HepG2 (cell line): ENCODE results near the gene TP53TG5. TPM values are rescaled to one million over a fixed set of nuclear protein-coding genes. Genes with fewer than 3 reads are reported as not detected.

ENCODE experiments used
- CCAR2 ChIP-seq: fragments of 200-400 bp; formaldehyde crosslinking; optimal IDR thresholded peaks from 2 replicates; pipeline ENCODE3; 2018; ENCODE audit warnings: low read depth, mild to moderate bottlenecking, low read length, moderate library complexity
- ERF ChIP-seq: IDR thresholded peaks from 2 replicates; pipeline ENCODE4 v1.6.1; 2018; ENCODE audit warnings: missing biosample characterization, missing genetic modification reagents
- FLYWCH1 ChIP-seq: sonication (generic); formaldehyde crosslinking; IDR thresholded peaks from 2 replicates; pipeline ENCODE4 v1.8.1; 2023; ENCODE audit warnings: mild to moderate bottlenecking, missing genetic modification reagents
- JARID2 ChIP-seq: sonication (generic); formaldehyde crosslinking; IDR thresholded peaks from 2 replicates; pipeline ENCODE4 v1.8.1; 2023; ENCODE audit warnings: missing genetic modification reagents, inconsistent platforms; ENCODE audit not compliant: insufficient replicate concordance
- KDM6A ChIP-seq: IDR thresholded peaks from 2 replicates; pipeline ENCODE4 v1.6.1; 2016; ENCODE audit warnings: low read depth
- KLF15 ChIP-seq: sonication (generic); formaldehyde crosslinking; IDR thresholded peaks from 2 replicates; pipeline ENCODE4 v1.8.1; 2023; ENCODE audit warnings: borderline replicate concordance, mild to moderate bottlenecking, inconsistent platforms, missing genetic modification reagents, mixed read lengths
- KLF16 ChIP-seq, 2 experiments: sonication (generic) in 1 of 2; formaldehyde crosslinking in 1 of 2; IDR thresholded peaks; 2 replicates each; pipeline versions ENCODE4 v1.6.1 to v1.8.0; 2016 to 2023; ENCODE audit warnings: missing genetic modification reagents in 2 of 2, missing compliant biosample characterization in 1 of 2
- MEF2D ChIP-seq: sonication (generic); formaldehyde crosslinking; IDR thresholded peaks from 2 replicates; pipeline ENCODE4 v1.5.1; 2020; ENCODE audit warnings: mild to moderate bottlenecking, missing genetic modification reagents
- MTA1 ChIP-seq: sonication (generic); formaldehyde crosslinking; IDR thresholded peaks from 2 replicates; pipeline ENCODE4 v1.4.0; 2020; ENCODE audit warnings: missing genetic modification reagents, mild to moderate bottlenecking, borderline replicate concordance
- NFE2L1 ChIP-seq: sonication (generic); formaldehyde crosslinking; IDR thresholded peaks from 2 replicates; pipeline ENCODE4 v1.4.0; 2020; ENCODE audit warnings: missing genetic modification reagents, mild to moderate bottlenecking, borderline replicate concordance
- TOE1 ChIP-seq: sonication (generic); formaldehyde crosslinking; IDR thresholded peaks from 2 replicates; pipeline ENCODE4 v1.4.0; 2020; ENCODE audit warnings: mild to moderate bottlenecking, missing genetic modification reagents
- TOPORS ChIP-seq: sonication (generic); formaldehyde crosslinking; IDR thresholded peaks from 2 replicates; pipeline ENCODE4 v1.8.0; 2023; ENCODE audit warnings: mild to moderate bottlenecking, missing genetic modification reagents
- WIZ ChIP-seq: sonication (generic); formaldehyde crosslinking; IDR thresholded peaks from 2 replicates; pipeline ENCODE4 v1.5.1; 2020; ENCODE audit warnings: mild to moderate bottlenecking, missing genetic modification reagents
- ZFP90 ChIP-seq: sonication (generic); formaldehyde crosslinking; IDR thresholded peaks from 2 replicates; pipeline ENCODE4 v1.8.0; 2022; ENCODE audit warnings: missing genetic modification reagents, mild to moderate bottlenecking, inconsistent platforms, borderline replicate concordance
- ZNF20 ChIP-seq: sonication (generic); formaldehyde crosslinking; IDR thresholded peaks from 2 replicates; pipeline ENCODE4 v1.4.0; 2020; ENCODE audit warnings: mild to moderate bottlenecking, moderate library complexity, missing genetic modification reagents
- ZNF367 ChIP-seq: sonication (generic); formaldehyde crosslinking; IDR thresholded peaks from 2 replicates; pipeline ENCODE4 v1.4.0; 2020; ENCODE audit warnings: missing genetic modification reagents, borderline replicate concordance
- ZNF432 ChIP-seq: sonication (generic); formaldehyde crosslinking; IDR thresholded peaks from 2 replicates; pipeline ENCODE4 v1.5.0; 2020; ENCODE audit warnings: missing genetic modification reagents, mild to moderate bottlenecking, borderline replicate concordance
- ZNF556 ChIP-seq: sonication (generic); formaldehyde crosslinking; IDR thresholded peaks from 2 replicates; pipeline ENCODE4 v1.4.0; 2020; ENCODE audit warnings: mild to moderate bottlenecking, missing genetic modification reagents, borderline replicate concordance
- ZNF782 ChIP-seq: sonication (generic); formaldehyde crosslinking; IDR thresholded peaks from 2 replicates; pipeline ENCODE4 v1.4.0; 2020; ENCODE audit warnings: missing genetic modification reagents, mild to moderate bottlenecking, borderline replicate concordance
- polyA plus RNA-seq, 8 experiments: library from polyadenylated mRNA; depleted of rRNA in 3 of 8; stranded (reverse) in 7 of 8; unstranded in 1 of 8; fragments of >200 nt; fragmentation: Illumina TruSeq in 4 of 8; extraction: Trizol in 4 of 8; gene quantifications; 2 replicates each; pipeline versions ENCODE4 v1.2.1 to v1.2.3, GENCODE V29; 2011 to 2016; ENCODE audit warnings: low read depth in 4 of 8, missing spikeins in 1 of 8, mixed read lengths in 1 of 8; ENCODE audit not compliant: insufficient read depth in 1 of 8
- total RNA-seq, 5 experiments: library from RNA; depleted of rRNA; stranded (reverse); fragments of >200 nt; fragmentation: Illumina TruSeq; extraction: Trizol; gene quantifications; 2 replicates each; pipeline ENCODE4 v1.2.3, GENCODE V29; 2016; ENCODE audit warnings: low read depth in 1 of 5
- TF ChIP-seq, protein P1 (sequence below): sonication (generic); formaldehyde crosslinking; IDR thresholded peaks from 2 replicates; pipeline ENCODE4 v1.4.0; 2020; ENCODE audit warnings: mild to moderate bottlenecking, missing genetic modification reagents
- TF ChIP-seq, protein P2 (sequence below): sonication (generic); formaldehyde crosslinking; IDR thresholded peaks from 2 replicates; pipeline ENCODE4 v1.4.0; 2020; ENCODE audit warnings: missing genetic modification reagents, mild to moderate bottlenecking, borderline replicate concordance
- TF ChIP-seq, protein P3 (sequence below): sonication (generic); formaldehyde crosslinking; IDR thresholded peaks from 2 replicates; pipeline ENCODE4 v1.4.0; 2020; ENCODE audit warnings: missing genetic modification reagents

TP53TG5 gene
- total and polyA plus RNA-seq, 2 of the 13 experiments (the other 11 are each of a cell fraction or from before 2014, with no cell fraction given) = 0.11 TPM; not detected in 1

DNA sequence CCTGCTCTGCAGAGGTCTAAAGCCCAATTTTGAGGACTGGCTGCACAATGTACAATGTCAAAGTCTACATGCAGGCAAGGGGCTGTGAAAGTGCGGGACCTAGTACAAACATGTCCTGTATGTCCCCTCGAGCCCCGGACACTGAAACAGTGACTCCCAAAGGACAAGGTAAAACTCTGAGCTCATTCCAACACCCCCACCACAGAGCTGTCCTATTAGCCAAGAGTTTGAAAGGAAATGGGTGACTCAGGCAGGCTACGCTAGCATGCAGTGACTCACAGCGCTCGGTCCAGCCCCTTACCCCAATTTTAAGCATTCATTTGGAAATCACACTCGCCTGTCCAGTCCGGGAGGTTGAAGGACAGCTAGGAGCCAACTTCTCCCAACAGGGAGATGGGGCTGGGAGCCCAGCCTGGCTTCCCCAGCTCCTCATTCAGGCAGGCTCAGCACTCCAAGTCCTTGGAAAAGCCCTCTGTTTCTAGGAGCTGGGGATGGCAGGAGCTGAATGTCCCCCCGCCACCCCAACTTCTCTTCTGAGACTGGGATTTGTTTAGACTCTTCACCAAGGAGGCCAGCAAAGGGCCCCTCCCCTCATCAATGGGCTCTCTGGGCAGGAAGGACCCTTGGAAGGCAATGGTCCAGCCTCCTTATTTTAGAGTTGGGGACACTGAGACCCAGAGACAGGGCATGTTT lies 33.8 kb downstream of the TP53TG5 start (continued):
- TF ChIP-seq WIZ (CRISPR knock-in tag) (no peak), KDM6A (CRISPR knock-in tag) (no peak), ZNF782 (no peak), ZNF556 (no peak), ZNF432 (CRISPR knock-in tag) (0 out of 2 replicates have a peak, but pooled peaks have one; percentile 44), MTA1 (CRISPR knock-in tag) (no peak), ZFP90 (CRISPR knock-in tag) (no peak), KLF15 (CRISPR knock-in tag) (no peak), ZNF367 (no peak), TOPORS (peak; percentile 71; the same call in 1 of the 2 replicates), ERF (peak; percentile 78), KLF16 (CRISPR knock-in tag; IDR thresholded peaks at IDR 0.05) (no peak; a peak in 1 of 4 replicates), TOE1 (no peak), FLYWCH1 (CRISPR knock-in tag) (0 out of 2 replicates have a peak, but pooled peaks have one; percentile 47), ZNF20 (CRISPR knock-in tag) (no peak), MEF2D (CRISPR knock-in tag) (peak; percentile 29; the same call in 1 of the 2 replicates), JARID2 (CRISPR knock-in tag) (no peak), CCAR2 (no peak), NFE2L1 (CRISPR knock-in tag) (no peak)
- TF ChIP-seq, protein P1, sequence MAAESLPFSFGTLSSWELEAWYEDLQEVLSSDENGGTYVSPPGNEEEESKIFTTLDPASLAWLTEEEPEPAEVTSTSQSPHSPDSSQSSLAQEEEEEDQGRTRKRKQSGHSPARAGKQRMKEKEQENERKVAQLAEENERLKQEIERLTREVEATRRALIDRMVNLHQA (CRISPR knock-in tag) = no peak
- TF ChIP-seq, protein P2, sequence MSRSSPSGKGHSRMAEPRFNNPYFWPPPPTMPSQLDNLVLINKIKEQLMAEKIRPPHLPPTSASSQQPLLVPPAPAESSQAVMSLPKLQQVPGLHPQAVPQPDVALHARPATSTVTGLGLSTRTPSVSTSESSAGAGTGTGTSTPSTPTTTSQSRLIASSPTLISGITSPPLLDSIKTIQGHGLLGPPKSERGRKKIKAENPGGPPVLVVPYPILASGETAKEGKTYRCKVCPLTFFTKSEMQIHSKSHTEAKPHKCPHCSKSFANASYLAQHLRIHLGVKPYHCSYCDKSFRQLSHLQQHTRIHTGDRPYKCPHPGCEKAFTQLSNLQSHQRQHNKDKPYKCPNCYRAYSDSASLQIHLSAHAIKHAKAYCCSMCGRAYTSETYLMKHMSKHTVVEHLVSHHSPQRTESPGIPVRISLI (CRISPR knock-in tag) = no peak
- TF ChIP-seq, protein P3, sequence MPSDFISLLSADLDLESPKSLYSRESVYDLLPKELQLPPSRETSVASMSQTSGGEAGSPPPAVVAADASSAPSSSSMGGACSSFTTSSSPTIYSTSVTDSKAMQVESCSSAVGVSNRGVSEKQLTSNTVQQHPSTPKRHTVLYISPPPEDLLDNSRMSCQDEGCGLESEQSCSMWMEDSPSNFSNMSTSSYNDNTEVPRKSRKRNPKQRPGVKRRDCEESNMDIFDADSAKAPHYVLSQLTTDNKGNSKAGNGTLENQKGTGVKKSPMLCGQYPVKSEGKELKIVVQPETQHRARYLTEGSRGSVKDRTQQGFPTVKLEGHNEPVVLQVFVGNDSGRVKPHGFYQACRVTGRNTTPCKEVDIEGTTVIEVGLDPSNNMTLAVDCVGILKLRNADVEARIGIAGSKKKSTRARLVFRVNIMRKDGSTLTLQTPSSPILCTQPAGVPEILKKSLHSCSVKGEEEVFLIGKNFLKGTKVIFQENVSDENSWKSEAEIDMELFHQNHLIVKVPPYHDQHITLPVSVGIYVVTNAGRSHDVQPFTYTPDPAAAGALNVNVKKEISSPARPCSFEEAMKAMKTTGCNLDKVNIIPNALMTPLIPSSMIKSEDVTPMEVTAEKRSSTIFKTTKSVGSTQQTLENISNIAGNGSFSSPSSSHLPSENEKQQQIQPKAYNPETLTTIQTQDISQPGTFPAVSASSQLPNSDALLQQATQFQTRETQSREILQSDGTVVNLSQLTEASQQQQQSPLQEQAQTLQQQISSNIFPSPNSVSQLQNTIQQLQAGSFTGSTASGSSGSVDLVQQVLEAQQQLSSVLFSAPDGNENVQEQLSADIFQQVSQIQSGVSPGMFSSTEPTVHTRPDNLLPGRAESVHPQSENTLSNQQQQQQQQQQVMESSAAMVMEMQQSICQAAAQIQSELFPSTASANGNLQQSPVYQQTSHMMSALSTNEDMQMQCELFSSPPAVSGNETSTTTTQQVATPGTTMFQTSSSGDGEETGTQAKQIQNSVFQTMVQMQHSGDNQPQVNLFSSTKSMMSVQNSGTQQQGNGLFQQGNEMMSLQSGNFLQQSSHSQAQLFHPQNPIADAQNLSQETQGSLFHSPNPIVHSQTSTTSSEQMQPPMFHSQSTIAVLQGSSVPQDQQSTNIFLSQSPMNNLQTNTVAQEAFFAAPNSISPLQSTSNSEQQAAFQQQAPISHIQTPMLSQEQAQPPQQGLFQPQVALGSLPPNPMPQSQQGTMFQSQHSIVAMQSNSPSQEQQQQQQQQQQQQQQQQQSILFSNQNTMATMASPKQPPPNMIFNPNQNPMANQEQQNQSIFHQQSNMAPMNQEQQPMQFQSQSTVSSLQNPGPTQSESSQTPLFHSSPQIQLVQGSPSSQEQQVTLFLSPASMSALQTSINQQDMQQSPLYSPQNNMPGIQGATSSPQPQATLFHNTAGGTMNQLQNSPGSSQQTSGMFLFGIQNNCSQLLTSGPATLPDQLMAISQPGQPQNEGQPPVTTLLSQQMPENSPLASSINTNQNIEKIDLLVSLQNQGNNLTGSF (CRISPR knock-in tag) = no peak; the same call in 1 of the 2 replicates
